ENCODE results near the gene LDLRAD4. TPM values are rescaled to one million over a fixed set of nuclear protein-coding genes. Genes with fewer than 3 reads are reported as not detected.
"Not testable (repeated sequence)": the region's sequence is repeated elsewhere in the genome, so short reads cannot be mapped to it uniquely, and the experiment has no call there.

Gene LDLRAD4
- total and polyA plus RNA-seq, 9 of the 15 experiments (the other 6 are each of a cell fraction or from before 2014, with no cell fraction given): 0.01 TPM; not detected in 8

- Histone ChIP-seq H3K9ac (ENCODE audit: insufficient read depth in 1 of 2, low read depth in 2 of 2, low read length in 2 of 2) (no peak overlapping the region), H3K79me2 (ENCODE audit: control insufficient read depth, insufficient read depth, low read length) (no peaks in the 10 kb centered on the region), H3K27me3 (ENCODE audit: control insufficient read depth in 2 of 2, insufficient read depth in 2 of 2, low read length in 2 of 2) (peaks cover 9 to 35% of the 10 kb centered on the region in 2 experiments; a peak in 4 of 5 replicates), H3K36me3 (ENCODE audit: control insufficient read depth, insufficient read depth, low read length) (no peaks in the 10 kb centered on the region), H2AFZ (ENCODE audit: low read depth, low read length) (no peak overlapping the region), H3K27ac (ENCODE audit: extremely low read depth, low read depth, low read length) (no peak overlapping the region), H3K9me3 (replicated peaks; ENCODE audit: control insufficient read depth, insufficient read depth, low read depth, low read length) (no peaks in the 10 kb centered on the region), H3K4me3 (no peak overlapping the region), H3K4me2 (ENCODE audit: insufficient read depth, low read length) (no peak overlapping the region), H3K9me1 (ENCODE audit: control insufficient read depth, insufficient read depth, low read length) (no peaks in the 10 kb centered on the region), H4K20me1 (replicated peaks; ENCODE audit: control insufficient read depth, insufficient read depth, low read length) (no peaks in the 10 kb centered on the region), H3K4me1 (replicated peaks in 1 of 2; ENCODE audit: control insufficient read depth in 2 of 2, insufficient read depth in 2 of 2, low read length in 2 of 2) (peaks cover 0 to 1% of the 10 kb centered on the region in 2 experiments; a peak in 1 of 5 replicates)
- WGBS (ENCODE audit: insufficient coverage, low coverage, missing lambda C conversion rate): 0% methylated on average over 6 of the region's 6 CpGs
- ATAC-seq (no peak), DNase-seq (ENCODE audit: extremely low read depth in 1 of 4, low spot score in 3 of 4) (no peak), FAIRE-seq (no peak)
- no TSS peak for BruUV-seq (replicated peaks)
- ChIA-PET CTCF (ENCODE audit: low intra/inter-chr PET ratio) (no interaction called here), POLR2A (no interaction called here)
- intact Hi-C loops (cut with micrococcal nuclease): loop anchor here (10.0 kb wide), 1 partner anchor 58 kb away; no protein-coding TSS in a partner anchor
- TF ChIP-seq ZNF316 (IDR thresholded peaks at IDR 0.05) (no peak), MTA3 (IDR thresholded peaks at IDR 0.05; ENCODE audit: borderline replicate concordance) (no peak), ZNF408 (CRISPR knock-in tag; IDR thresholded peaks at IDR 0.05; ENCODE audit: low read depth) (no peak), MTF1 (CRISPR knock-in tag; IDR thresholded peaks at IDR 0.05; ENCODE audit: borderline replicate concordance) (no peak), ZNF133 (CRISPR knock-in tag; IDR thresholded peaks at IDR 0.05) (no peak), NR4A1 (CRISPR knock-in tag; IDR thresholded peaks at IDR 0.05) (no peak), NR4A1 (tag; IDR thresholded peaks at IDR 0.05) (no peak), HLTF (IDR thresholded peaks at IDR 0.05) (no peak), ARID3A (IDR thresholded peaks at IDR 0.05; ENCODE audit: borderline replicate concordance, low read depth, low read length) (no peak)
- in situ Hi-C loops (cut with MboI): no loop called here
Observed at GRCh38 chr18:13606604-13607254, 388.2 kb downstream of the LDLRAD4 start.

- H3K36me3 ChIP-seq (ENCODE audit: control insufficient read depth, insufficient read depth, low read length); H3K27ac ChIP-seq (ENCODE audit: extremely low read depth, low read depth, low read length); DNase-seq (ENCODE audit: extremely low read depth in 1 of 4, low spot score in 3 of 4); H3K9ac ChIP-seq (ENCODE audit: insufficient read depth in 1 of 2, low read depth in 2 of 2, low read length in 2 of 2); POLR2A ChIA-PET; ATAC-seq; in situ Hi-C loops (cut with MboI); H2AFZ ChIP-seq (ENCODE audit: low read depth, low read length); BruUV-seq (replicated peaks); H3K79me2 ChIP-seq (ENCODE audit: control insufficient read depth, insufficient read depth, low read length); H3K4me3 ChIP-seq; H3K4me1 ChIP-seq (replicated peaks in 1 of 2; ENCODE audit: control insufficient read depth in 2 of 2, insufficient read depth in 2 of 2, low read length in 2 of 2); H3K9me3 ChIP-seq (replicated peaks; ENCODE audit: control insufficient read depth, insufficient read depth, low read depth, low read length); H3K4me2 ChIP-seq (ENCODE audit: insufficient read depth, low read length); FAIRE-seq; H4K20me1 ChIP-seq (replicated peaks; ENCODE audit: control insufficient read depth, insufficient read depth, low read length); H3K9me1 ChIP-seq (ENCODE audit: control insufficient read depth, insufficient read depth, low read length): not testable (repeated sequence)
- peaks cover 22 to 44% of the 10 kb centered on the region in 2 experiments for H3K27me3 ChIP-seq (ENCODE audit: control insufficient read depth in 2 of 2, insufficient read depth in 2 of 2, low read length in 2 of 2)
- 5% methylated on average over 7 of the region's 10 CpGs for WGBS (ENCODE audit: insufficient coverage, low coverage, missing lambda C conversion rate)
- CTCF ChIA-PET (ENCODE audit: low intra/inter-chr PET ratio): interaction anchor here (0.7 kb wide), 1 partner anchor 908 kb away, joined by 3 read pairs; no protein-coding TSS in a partner anchor
- intact Hi-C loops (cut with micrococcal nuclease): loop anchor here (10.0 kb wide), 1 partner anchor 57 kb away; no protein-coding TSS in a partner anchor
Observed at GRCh38 chr18:13608024-13608562, 389.5 kb downstream of the LDLRAD4 start.

Data from K562 (cell line).